SU-DHL-6 (cell line): Measurements from ENCODE around the gene COPS4.

Experiments
- H2AFZ ChIP-seq: fragments of 200-600 bp; sonication (generic); 2 replicates; pipeline ENCODE4 v1.6.1; 2014; ENCODE audit warnings: low read depth, mild to moderate bottlenecking, moderate library complexity, mixed read lengths, antibody characterized with exemption, low read length; ENCODE audit not compliant: severe bottlenecking
- H3F3A ChIP-seq: fragments of 200-600 bp; shearing (Covaris generic); 2 replicates; pipeline ENCODE4 v1.6.0; 2016; ENCODE audit warnings: antibody characterized with exemption, mild to moderate bottlenecking; ENCODE audit not compliant: insufficient read depth
- H3K27ac ChIP-seq: fragments of 200-600 bp; sonication (generic); 2 replicates; pipeline ENCODE4 v1.5.1; 2016; ENCODE audit warnings: low read depth, mild to moderate bottlenecking, low read length, moderate library complexity, mixed read lengths
- H3K27me3 ChIP-seq: fragments of 200-600 bp; sonication (generic), shearing (Covaris generic); 2 replicates; pipeline ENCODE4 v1.6.0; 2014; ENCODE audit warnings: mild to moderate bottlenecking, low read length
- H3K36me3 ChIP-seq: fragments of 200-600 bp; sonication (generic); 2 replicates; pipeline ENCODE4 v1.6.1; 2014; ENCODE audit warnings: mild to moderate bottlenecking, low read length, mixed read lengths
- H3K4me2 ChIP-seq: fragments of 300-600, 200-600 bp; shearing (Covaris generic), sonication (generic); 2 replicates; pipeline ENCODE4 v1.6.0; 2014; ENCODE audit warnings: low read length, low read depth, mild to moderate bottlenecking; ENCODE audit not compliant: poor library complexity, severe bottlenecking
- H3K4me3 ChIP-seq: fragments of 200-600 bp; sonication (generic); 2 replicates; pipeline ENCODE4 v1.5.1; 2014; ENCODE audit warnings: antibody characterized with exemption, low read length, mild to moderate bottlenecking, mixed read lengths; ENCODE audit not compliant: insufficient read depth, poor library complexity, severe bottlenecking
- H3K79me2 ChIP-seq: fragments of 200-600 bp; sonication (generic); 2 replicates; pipeline ENCODE4 v1.6.1; 2014; ENCODE audit warnings: mild to moderate bottlenecking, low read length, moderate library complexity; ENCODE audit not compliant: insufficient read depth
- H3K9ac ChIP-seq: fragments of 200-600 bp; sonication (generic); 2 replicates; pipeline ENCODE4 v1.7.0; 2014; ENCODE audit warnings: mild to moderate bottlenecking, low read length
- H3K9me2 ChIP-seq: fragments of 200-600 bp; sonication (generic); replicated peaks from 2 replicates; pipeline ENCODE4 v1.6.1; 2014; ENCODE audit warnings: low read length; ENCODE audit not compliant: insufficient read depth
- H3K9me3 ChIP-seq: fragments of 200-600 bp; sonication (generic); 2 replicates; pipeline ENCODE4 v1.6.1; 2014; ENCODE audit warnings: low read length, mixed read lengths; ENCODE audit not compliant: insufficient read depth
- H4K20me1 ChIP-seq: fragments of 200-600 bp; sonication (generic); 2 replicates; pipeline ENCODE4 v1.6.1; 2014; ENCODE audit warnings: low read depth, mild to moderate bottlenecking, antibody characterized with exemption, low read length, moderate library complexity, mixed read lengths
- EZH2phosphoT487 ChIP-seq: fragments of 200-600 bp; sonication (generic), shearing (Covaris generic); conservative IDR thresholded peaks from 2 replicates; pipeline ENCODE4 v1.6.1; 2018; ENCODE audit warnings: mild to moderate bottlenecking, antibody characterized with exemption, low read length, moderate library complexity, mixed read lengths
- TF ChIP-seq, protein P1 (sequence below): fragments of 200-600 bp; sonication (generic); IDR thresholded peaks from one replicate; pipeline ENCODE4 v1.5.1; 2017; ENCODE audit warnings: antibody characterized with exemption, mild to moderate bottlenecking, low read length, moderate library complexity; ENCODE audit not compliant: insufficient read depth, poor library complexity, severe bottlenecking

Gene COPS4

DNA sequence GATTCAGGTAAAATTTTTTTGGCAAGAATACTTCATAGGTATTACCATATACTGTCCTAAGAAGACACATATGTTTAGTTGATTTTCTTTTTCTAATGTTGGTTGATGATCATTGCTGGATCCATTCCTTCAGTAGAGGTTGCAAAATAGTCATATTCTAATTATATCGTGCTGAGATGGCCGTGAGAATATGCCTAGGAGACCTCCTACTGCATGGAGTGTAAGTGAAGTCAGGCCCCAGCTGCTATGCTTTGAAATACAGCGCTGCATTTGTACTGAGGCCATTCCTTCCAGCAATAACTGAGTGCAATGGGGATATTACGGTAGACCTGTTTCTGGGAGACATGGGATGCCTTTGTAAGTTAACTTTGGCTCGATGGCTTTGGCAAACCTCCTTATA, 86.3 kb downstream of the COPS4 start:
- no peaks in the 10 kb centered on the region for H3K27me3 ChIP-seq
- no peak overlapping the region for H3K4me2 ChIP-seq
- no peaks in the 10 kb centered on the region for H3F3A ChIP-seq
- no peaks in the 10 kb centered on the region for H4K20me1 ChIP-seq
- H3K9ac ChIP-seq = no peak overlapping the region
- H3K27ac ChIP-seq = no peak overlapping the region
- no peak overlapping the region for H2AFZ ChIP-seq
- TF ChIP-seq, protein P1, sequence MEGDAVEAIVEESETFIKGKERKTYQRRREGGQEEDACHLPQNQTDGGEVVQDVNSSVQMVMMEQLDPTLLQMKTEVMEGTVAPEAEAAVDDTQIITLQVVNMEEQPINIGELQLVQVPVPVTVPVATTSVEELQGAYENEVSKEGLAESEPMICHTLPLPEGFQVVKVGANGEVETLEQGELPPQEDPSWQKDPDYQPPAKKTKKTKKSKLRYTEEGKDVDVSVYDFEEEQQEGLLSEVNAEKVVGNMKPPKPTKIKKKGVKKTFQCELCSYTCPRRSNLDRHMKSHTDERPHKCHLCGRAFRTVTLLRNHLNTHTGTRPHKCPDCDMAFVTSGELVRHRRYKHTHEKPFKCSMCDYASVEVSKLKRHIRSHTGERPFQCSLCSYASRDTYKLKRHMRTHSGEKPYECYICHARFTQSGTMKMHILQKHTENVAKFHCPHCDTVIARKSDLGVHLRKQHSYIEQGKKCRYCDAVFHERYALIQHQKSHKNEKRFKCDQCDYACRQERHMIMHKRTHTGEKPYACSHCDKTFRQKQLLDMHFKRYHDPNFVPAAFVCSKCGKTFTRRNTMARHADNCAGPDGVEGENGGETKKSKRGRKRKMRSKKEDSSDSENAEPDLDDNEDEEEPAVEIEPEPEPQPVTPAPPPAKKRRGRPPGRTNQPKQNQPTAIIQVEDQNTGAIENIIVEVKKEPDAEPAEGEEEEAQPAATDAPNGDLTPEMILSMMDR = no peak
- TF ChIP-seq EZH2phosphoT487 = no peak
- no peaks in the 10 kb centered on the region for H3K79me2 ChIP-seq
- no peaks in the 10 kb centered on the region for H3K9me3 ChIP-seq
- H3K9me2 ChIP-seq = no peaks in the 10 kb centered on the region
- no peak overlapping the region for H3K4me3 ChIP-seq
- H3K36me3 ChIP-seq = no peaks in the 10 kb centered on the region

DNA sequence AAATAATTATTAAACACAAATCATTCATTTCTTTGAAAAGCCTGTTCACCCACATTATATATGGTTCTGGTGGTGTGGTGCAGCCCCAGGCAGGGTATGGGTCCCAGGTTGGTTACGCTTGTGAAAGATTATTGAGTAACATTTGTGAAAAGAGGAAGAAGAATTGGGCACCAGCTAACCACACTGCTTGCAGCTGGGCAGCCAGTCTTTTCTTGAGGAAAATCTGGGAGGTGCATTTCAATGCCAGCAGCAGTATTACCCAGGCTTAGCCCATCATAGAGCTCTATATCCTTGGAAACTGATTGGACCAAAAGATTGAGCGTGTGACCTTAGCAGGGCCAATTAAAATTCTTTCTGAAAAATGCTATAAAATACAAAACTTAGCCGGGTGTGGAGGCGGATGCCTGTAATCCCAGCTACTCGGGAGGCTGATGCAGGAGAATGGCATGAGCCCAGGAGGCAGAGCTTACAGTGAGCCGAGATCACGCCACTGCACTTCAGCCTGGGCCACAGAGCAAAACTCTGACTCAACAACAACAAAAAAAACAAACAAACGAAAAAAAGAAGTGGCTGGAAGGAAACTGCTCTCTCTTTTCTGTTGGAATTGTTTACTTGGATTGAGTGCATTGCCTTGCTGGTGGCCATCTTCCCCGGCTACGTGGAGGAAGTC, 89.3 kb downstream of the COPS4 start:
- Histone ChIP-seq H3K27ac (no peak overlapping the region), H3K27me3 (no peaks in the 10 kb centered on the region), H3K9me3 (no peaks in the 10 kb centered on the region), H4K20me1 (no peaks in the 10 kb centered on the region), H3K9ac (no peak overlapping the region), H3F3A (no peaks in the 10 kb centered on the region), H2AFZ (no peak overlapping the region), H3K4me2 (no peak overlapping the region), H3K79me2 (no peaks in the 10 kb centered on the region), H3K36me3 (no peaks in the 10 kb centered on the region), H3K4me3 (no peak overlapping the region), H3K9me2 (no peaks in the 10 kb centered on the region)
- no peak for TF ChIP-seq EZH2phosphoT487
- TF ChIP-seq, protein P1 = no peak
